Vagina (tissue), 2 donors: Measurements from ENCODE around the gene ACVRL1.

Experiments
- POLR2A ChIP-seq, 2 donors: fragments of 450-650 bp; IDR thresholded peaks; one replicate each; pipeline ENCODE4 v1.6.1; 2017; ENCODE audit warnings: antibody characterized with exemption in 2 of 2, mild to moderate bottlenecking in 2 of 2, moderate library complexity in 2 of 2
- TF ChIP-seq, protein P1 (sequence below), 3 experiments: fragments of 450-650 bp in 2 of 3; fragments of 200-600 bp in 1 of 3; sonication (generic) in 1 of 3; IDR thresholded peaks; one replicate each; pipeline ENCODE4 v1.5.1; 2017 to 2019; ENCODE audit warnings: antibody characterized with exemption in 3 of 3, mild to moderate bottlenecking in 2 of 3, moderate library complexity in 2 of 3

DNA sequence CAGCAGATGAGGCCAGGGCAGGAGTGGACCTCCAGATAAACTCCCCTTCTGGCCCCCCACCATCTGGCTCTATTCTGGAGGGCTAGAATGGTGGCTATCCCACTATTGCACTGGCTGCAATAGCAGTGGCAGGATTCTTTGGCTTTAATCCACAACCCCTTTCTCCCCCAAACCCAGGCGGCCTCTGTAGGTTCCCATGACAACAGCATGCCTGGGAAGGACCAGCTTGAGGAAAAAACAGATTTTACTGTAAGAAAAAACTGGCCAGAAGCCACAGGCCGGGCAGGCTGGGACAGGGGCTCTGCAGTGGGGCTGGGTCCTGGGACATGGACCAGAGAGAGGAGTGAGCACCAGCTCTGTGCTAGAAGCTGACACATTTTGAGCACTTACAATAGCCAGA lies 30.6 kb downstream of the ACVRL1 start:
- TF ChIP-seq, protein P1, sequence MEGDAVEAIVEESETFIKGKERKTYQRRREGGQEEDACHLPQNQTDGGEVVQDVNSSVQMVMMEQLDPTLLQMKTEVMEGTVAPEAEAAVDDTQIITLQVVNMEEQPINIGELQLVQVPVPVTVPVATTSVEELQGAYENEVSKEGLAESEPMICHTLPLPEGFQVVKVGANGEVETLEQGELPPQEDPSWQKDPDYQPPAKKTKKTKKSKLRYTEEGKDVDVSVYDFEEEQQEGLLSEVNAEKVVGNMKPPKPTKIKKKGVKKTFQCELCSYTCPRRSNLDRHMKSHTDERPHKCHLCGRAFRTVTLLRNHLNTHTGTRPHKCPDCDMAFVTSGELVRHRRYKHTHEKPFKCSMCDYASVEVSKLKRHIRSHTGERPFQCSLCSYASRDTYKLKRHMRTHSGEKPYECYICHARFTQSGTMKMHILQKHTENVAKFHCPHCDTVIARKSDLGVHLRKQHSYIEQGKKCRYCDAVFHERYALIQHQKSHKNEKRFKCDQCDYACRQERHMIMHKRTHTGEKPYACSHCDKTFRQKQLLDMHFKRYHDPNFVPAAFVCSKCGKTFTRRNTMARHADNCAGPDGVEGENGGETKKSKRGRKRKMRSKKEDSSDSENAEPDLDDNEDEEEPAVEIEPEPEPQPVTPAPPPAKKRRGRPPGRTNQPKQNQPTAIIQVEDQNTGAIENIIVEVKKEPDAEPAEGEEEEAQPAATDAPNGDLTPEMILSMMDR (IDR thresholded peaks at IDR 0.05): no peak
- TF ChIP-seq POLR2A (IDR thresholded peaks at IDR 0.05): no peak
